ENCODE results near the gene METTL6. TPM values are rescaled to one million over a fixed set of nuclear protein-coding genes. Genes with fewer than 3 reads are reported as not detected.

METTL6 gene
- total RNA-seq, 1 donor from 2014 or later, result 13.8 TPM

GRCh38 chr3:15440891-15441290 is 13.5 kb upstream of the METTL6 start:
- Histone ChIP-seq H3K4me3 (no peak overlapping the region), H3K9me3 (no peaks in the 10 kb centered on the region), H3K4me1 (no peaks in the 10 kb centered on the region), H3K27me3 (no peaks in the 10 kb centered on the region), H3K27ac (no peak overlapping the region), H3K36me3 (peaks cover 0 to 67% of the 10 kb centered on the region in 2 donors)
- intact Hi-C loops (cut with DNase I), result loop anchor here (10.0 kb wide), 1 partner anchor 114 kb away; no protein-coding TSS in a partner anchor
- TF ChIP-seq POLR2AphosphoS5 (IDR thresholded peaks at IDR 0.05; ENCODE audit: insufficient read depth in 1 of 2, low read depth in 1 of 2) (no peak), CTCF (IDR thresholded peaks at IDR 0.05) (no peak), POLR2A (IDR thresholded peaks at IDR 0.05) (no peak)
- no peak for DNase-seq (ENCODE audit: extremely low spot score in 2 of 2)

- TF ChIP-seq POLR2AphosphoS5 (IDR thresholded peaks at IDR 0.05; ENCODE audit: insufficient read depth in 1 of 2, low read depth in 1 of 2), result no peak
- TF ChIP-seq POLR2A (IDR thresholded peaks at IDR 0.05), result no peak
- no peak for TF ChIP-seq CTCF (IDR thresholded peaks at IDR 0.05)
- no peaks in the 10 kb centered on the region for H3K4me1 ChIP-seq
- H3K9me3 ChIP-seq, result no peaks in the 10 kb centered on the region
- peaks cover 0 to 82% of the 10 kb centered on the region in 2 donors for H3K36me3 ChIP-seq
- no peak overlapping the region for H3K4me3 ChIP-seq
- DNase-seq (ENCODE audit: extremely low spot score in 2 of 2), result no peak
- H3K27me3 ChIP-seq, result no peaks in the 10 kb centered on the region
- H3K27ac ChIP-seq, result no peak overlapping the region
- intact Hi-C loops (cut with DNase I), result no loop called here
Measured at GRCh38 chr3:15439476-15439875, 12.1 kb upstream of the METTL6 start.

GRCh38 chr3:15438983-15439382 is 11.6 kb upstream of the METTL6 start:
- TF ChIP-seq POLR2A (IDR thresholded peaks at IDR 0.05) (no peak), POLR2AphosphoS5 (IDR thresholded peaks at IDR 0.05; ENCODE audit: insufficient read depth in 1 of 2, low read depth in 1 of 2) (no peak), CTCF (IDR thresholded peaks at IDR 0.05) (no peak)
- H3K36me3 ChIP-seq, result peaks cover 0 to 86% of the 10 kb centered on the region in 2 donors
- no peaks in the 10 kb centered on the region for H3K4me1 ChIP-seq
- no peak overlapping the region for H3K4me3 ChIP-seq
- H3K27me3 ChIP-seq, result no peaks in the 10 kb centered on the region
- no peaks in the 10 kb centered on the region for H3K9me3 ChIP-seq
- intact Hi-C loops (cut with DNase I), result no loop called here
- no peak overlapping the region for H3K27ac ChIP-seq
- DNase-seq (ENCODE audit: extremely low spot score in 2 of 2), result no peak

- H3K4me1 ChIP-seq, result peaks cover 4% of the 10 kb centered on the region
- H3K36me3 ChIP-seq, result peaks cover 0 to 85% of the 10 kb centered on the region in 2 donors
- H3K27ac ChIP-seq, result no peak overlapping the region
- no peaks in the 10 kb centered on the region for H3K9me3 ChIP-seq
- no peaks in the 10 kb centered on the region for H3K27me3 ChIP-seq
- no peak for TF ChIP-seq POLR2AphosphoS5 (IDR thresholded peaks at IDR 0.05; ENCODE audit: insufficient read depth in 1 of 2, low read depth in 1 of 2)
- no peak for TF ChIP-seq CTCF (IDR thresholded peaks at IDR 0.05)
- no peak for TF ChIP-seq POLR2A (IDR thresholded peaks at IDR 0.05)
- intact Hi-C loops (cut with DNase I), result no loop called here
- no peak overlapping the region for H3K4me3 ChIP-seq
- DNase-seq (ENCODE audit: extremely low spot score in 2 of 2), result no peak
Measured at GRCh38 chr3:15436246-15436645, 8.9 kb upstream of the METTL6 start.

GRCh38 chr3:15434756-15435155 is 7.4 kb upstream of the METTL6 start:
- H3K27ac ChIP-seq, result no peak overlapping the region
- H3K27me3 ChIP-seq, result no peaks in the 10 kb centered on the region
- H3K36me3 ChIP-seq, result peaks cover 0 to 72% of the 10 kb centered on the region in 2 donors
- no peak overlapping the region for H3K4me3 ChIP-seq
- DNase-seq (ENCODE audit: extremely low spot score in 2 of 2), result no peak
- H3K9me3 ChIP-seq, result no peaks in the 10 kb centered on the region
- H3K4me1 ChIP-seq, result peaks cover 17% of the 10 kb centered on the region
- intact Hi-C loops (cut with DNase I), result no loop called here
- no peak for TF ChIP-seq CTCF (IDR thresholded peaks at IDR 0.05)
- TF ChIP-seq POLR2AphosphoS5 (IDR thresholded peaks at IDR 0.05; ENCODE audit: insufficient read depth in 1 of 2, low read depth in 1 of 2), result no peak
- TF ChIP-seq POLR2A (IDR thresholded peaks at IDR 0.05), result no peak
